Measurements from ENCODE around the gene COL13A1. TPM values are rescaled to one million over a fixed set of nuclear protein-coding genes. Genes with fewer than 3 reads are reported as not detected.

The COL13A1 gene
- total RNA-seq, 1 experiment from 2014 or later, result 0.05 TPM

GRCh38 chr10:69819716-69820506 is 18.2 kb downstream of the COL13A1 start:
- DNase-seq (ENCODE audit: low spot score), result peak; percentile 8

- DNase-seq (ENCODE audit: low spot score), result no peak
These were observed 19.1 kb downstream of the COL13A1 start for GRCh38 chr10:69820817-69821216.

GRCh38 chr10:69825604-69826003 is 23.9 kb downstream of the COL13A1 start:
- no peak for DNase-seq (ENCODE audit: low spot score)

GRCh38 chr10:69826094-69826493 is 24.4 kb downstream of the COL13A1 start:
- DNase-seq (ENCODE audit: low spot score), result no peak

GRCh38 chr10:69826789-69827554 is 25.3 kb downstream of the COL13A1 start:
- DNase-seq (ENCODE audit: low spot score), result no peak

GRCh38 chr10:69828144-69828870 is 26.6 kb downstream of the COL13A1 start:
- no peak for DNase-seq (ENCODE audit: low spot score)

GRCh38 chr10:69829775-69830174 is 28.1 kb downstream of the COL13A1 start:
- no peak for DNase-seq (ENCODE audit: low spot score)

GRCh38 chr10:69831231-69831855 is 29.6 kb downstream of the COL13A1 start:
- DNase-seq (ENCODE audit: low spot score), result no peak

- no peak for DNase-seq (ENCODE audit: low spot score)
These were observed 33.5 kb downstream of the COL13A1 start for GRCh38 chr10:69835233-69835632.

GRCh38 chr10:69835875-69836730 is 34.4 kb downstream of the COL13A1 start:
- no peak for DNase-seq (ENCODE audit: low spot score)

- DNase-seq (ENCODE audit: low spot score), result no peak
These were observed 35.0 kb downstream of the COL13A1 start for GRCh38 chr10:69836731-69837030.

- DNase-seq (ENCODE audit: low spot score), result no peak
These were observed 35.6 kb downstream of the COL13A1 start for GRCh38 chr10:69837261-69837660.

- no peak for DNase-seq (ENCODE audit: low spot score)
These were observed 36.7 kb downstream of the COL13A1 start for GRCh38 chr10:69838418-69838817.

GRCh38 chr10:69838853-69839252 is 37.1 kb downstream of the COL13A1 start:
- DNase-seq (ENCODE audit: low spot score), result no peak

- DNase-seq (ENCODE audit: low spot score), result no peak
These were observed 38.1 kb downstream of the COL13A1 start for GRCh38 chr10:69839696-69840345.

GRCh38 chr10:69840773-69841172 is 39.1 kb downstream of the COL13A1 start:
- no peak for DNase-seq (ENCODE audit: low spot score)

- no peak for DNase-seq (ENCODE audit: low spot score)
These were observed 40.3 kb downstream of the COL13A1 start for GRCh38 chr10:69842020-69842419.

- DNase-seq (ENCODE audit: low spot score), result no peak
These were observed 41.2 kb downstream of the COL13A1 start for GRCh38 chr10:69842882-69843281.

- DNase-seq (ENCODE audit: low spot score), result no peak
These were observed 42.2 kb downstream of the COL13A1 start for GRCh38 chr10:69843923-69844322.

- no peak for DNase-seq (ENCODE audit: low spot score)
These were observed 43.0 kb downstream of the COL13A1 start for GRCh38 chr10:69844698-69845097.

All from HT-29 (cell line).